Measurements from ENCODE around the gene SLC22A3.

Gene SLC22A3

DNA sequence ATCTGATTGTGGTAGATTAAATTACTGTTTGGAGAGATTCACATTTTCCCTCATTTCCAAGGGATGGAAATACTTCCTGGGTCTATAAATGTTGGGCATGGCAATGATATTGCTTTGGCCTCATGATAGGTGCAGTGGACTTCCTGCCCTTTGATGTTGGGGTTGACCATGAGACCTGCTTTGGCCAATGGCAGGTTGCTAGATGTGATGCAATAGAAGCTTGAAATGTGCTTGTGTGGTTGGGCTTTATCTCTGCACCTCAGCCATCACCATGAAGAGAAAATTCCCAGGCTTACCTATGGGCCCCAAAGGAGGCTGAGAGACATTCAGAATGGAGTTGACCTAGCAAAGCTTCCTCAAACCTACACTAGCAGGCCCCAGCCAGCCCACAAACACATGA is 69.4 kb downstream of the SLC22A3 start:
- no peak for DNase-seq (ENCODE audit: low read depth)

- no peak for DNase-seq (ENCODE audit: low read depth)
Observed at GRCh38 chr6:160418370-160418769, 70.2 kb downstream of the SLC22A3 start.

GRCh38 chr6:160419488-160419887 is 71.3 kb downstream of the SLC22A3 start:
- DNase-seq (ENCODE audit: low read depth): no peak

DNA sequence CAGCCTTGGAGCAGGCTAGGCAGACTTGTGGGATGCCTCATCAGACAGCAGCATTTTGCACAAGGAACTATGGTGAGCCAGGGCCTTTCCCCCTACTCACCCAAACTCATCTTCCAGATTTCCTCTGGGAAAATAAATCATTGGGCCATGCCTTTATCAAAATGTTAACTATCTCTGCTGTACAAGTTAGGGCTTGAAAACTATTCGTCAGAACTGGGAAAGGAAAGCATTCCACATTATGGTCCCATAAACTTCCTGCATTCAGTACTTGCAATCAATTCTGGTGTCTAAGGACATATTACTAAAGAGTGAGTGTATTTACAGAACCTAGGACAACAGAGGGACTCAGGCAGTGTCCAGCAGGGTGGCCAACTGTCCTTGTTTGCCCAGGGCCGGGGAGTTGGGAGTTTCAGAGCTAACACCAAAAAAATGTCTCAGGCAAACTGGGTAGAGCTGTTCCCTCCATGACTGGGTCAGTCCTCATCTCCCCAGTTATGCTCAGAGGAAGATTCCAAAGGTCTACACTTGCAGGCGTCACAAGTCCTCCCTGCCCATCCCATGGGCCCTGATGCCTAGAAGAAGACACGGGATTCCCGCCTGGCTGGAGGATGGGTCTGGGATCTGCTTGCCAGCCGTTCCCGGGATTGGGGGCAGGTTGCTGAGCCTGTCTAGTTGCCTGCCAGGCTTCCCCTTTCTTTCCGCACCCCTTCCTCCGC is 72.2 kb downstream of the SLC22A3 start:
- DNase-seq (ENCODE audit: low read depth): no peak

DNA sequence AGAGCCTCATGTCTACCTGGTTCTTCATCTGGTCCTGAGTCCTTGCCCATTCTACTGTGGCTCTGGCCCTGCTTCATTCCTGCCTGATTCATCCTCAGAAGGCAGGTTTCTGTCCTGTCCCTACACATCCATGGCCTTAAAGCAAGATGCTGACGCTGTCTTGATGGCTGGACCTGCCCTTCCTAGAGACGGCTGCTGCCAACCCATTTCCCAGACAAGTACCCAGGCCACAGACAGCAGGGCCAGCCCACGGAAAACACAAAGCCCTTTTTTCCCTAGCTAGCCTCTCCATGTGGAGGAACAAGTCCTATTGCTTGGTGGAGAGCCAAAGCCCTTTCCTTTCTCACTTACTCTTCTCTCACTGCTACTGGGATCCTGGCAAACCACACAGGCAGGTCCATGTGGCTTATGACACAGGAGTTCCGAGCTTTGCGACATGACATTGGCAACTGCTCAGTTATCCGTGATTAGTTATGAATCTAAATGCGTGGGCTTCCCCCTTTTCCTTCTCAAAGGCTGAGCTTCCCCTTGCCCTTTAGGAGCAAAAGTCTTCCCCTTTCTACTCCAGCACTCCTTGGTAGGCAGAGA is 72.9 kb downstream of the SLC22A3 start:
- no peak for DNase-seq (ENCODE audit: low read depth)

DNA sequence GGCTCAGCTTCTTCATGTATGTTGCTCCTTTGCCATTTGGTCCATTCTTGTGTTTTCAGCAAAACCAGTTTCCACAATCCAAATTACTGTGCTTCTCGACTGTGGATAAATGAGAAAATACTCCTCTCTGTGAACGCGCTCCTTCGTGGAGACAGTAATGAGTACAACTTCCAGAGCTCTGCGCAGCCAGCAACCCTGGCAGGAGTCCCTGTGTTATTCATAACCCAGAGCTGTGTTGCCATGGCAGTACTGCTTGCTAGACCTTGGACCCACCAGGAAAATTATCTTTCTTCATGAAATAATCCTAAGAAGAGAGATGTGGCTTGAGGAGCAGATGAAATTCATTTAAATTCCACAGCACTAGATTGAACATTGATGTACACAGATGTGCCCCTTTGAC is 73.7 kb downstream of the SLC22A3 start:
- peak; percentile 86 for DNase-seq (ENCODE audit: low read depth)

DNA sequence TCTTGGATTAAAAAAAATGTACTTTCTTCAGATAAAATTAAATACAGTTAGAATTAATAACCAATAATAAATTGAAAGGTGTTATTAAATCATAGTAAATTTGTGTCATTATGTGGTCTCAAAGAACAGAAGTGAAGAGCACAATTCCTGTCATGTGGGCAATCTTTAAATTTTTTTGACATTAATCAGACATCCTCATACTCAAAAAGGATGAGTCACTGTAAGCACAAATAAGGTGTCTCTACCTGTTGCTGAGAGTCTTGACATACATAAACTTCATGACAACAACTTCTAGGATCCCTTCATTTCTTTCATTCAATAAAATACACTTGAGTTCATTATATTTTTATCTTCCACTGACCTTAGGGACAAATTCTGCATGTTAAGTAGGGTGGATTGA is 76.1 kb downstream of the SLC22A3 start:
- DNase-seq (ENCODE audit: low read depth): no peak

GRCh38 chr6:160426136-160426535 is 78.0 kb downstream of the SLC22A3 start:
- peak; percentile 49 for DNase-seq (ENCODE audit: low read depth)

GRCh38 chr6:160427312-160428068 is 79.3 kb downstream of the SLC22A3 start:
- DNase-seq (ENCODE audit: low read depth): peak; percentile 24

- peak; percentile 29 for DNase-seq (ENCODE audit: low read depth)
Observed at GRCh38 chr6:160428069-160428430, 79.9 kb downstream of the SLC22A3 start.

- peak; percentile 61 for DNase-seq (ENCODE audit: low read depth)
Observed at GRCh38 chr6:160428818-160429619, 80.8 kb downstream of the SLC22A3 start.

- no peak for DNase-seq (ENCODE audit: low read depth)
Observed at GRCh38 chr6:160429620-160429895, 81.4 kb downstream of the SLC22A3 start.

GRCh38 chr6:160430203-160430602 is 82.0 kb downstream of the SLC22A3 start:
- peak; percentile 56 for DNase-seq (ENCODE audit: low read depth)

- DNase-seq (ENCODE audit: low read depth): peak; percentile 58
Observed at GRCh38 chr6:160430751-160431150, 82.6 kb downstream of the SLC22A3 start.

DNA sequence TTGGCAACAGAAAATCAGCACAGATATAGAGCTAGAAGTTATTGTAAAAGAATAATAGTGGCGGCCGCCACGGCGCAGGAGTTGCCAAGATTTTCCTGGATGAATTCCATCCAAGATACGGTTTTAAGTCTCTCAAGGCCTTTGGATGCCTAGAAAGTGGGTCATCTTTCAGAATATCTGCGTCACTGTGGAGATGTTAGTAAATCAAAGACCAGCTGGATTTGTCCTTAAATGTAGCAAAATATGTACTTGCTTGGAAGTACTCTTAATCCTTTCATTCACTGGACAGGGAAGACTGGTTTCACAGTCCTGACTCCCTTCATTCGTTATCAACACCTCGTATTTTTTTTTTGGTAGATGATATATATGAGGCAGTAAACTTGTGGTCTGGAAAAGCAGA is 83.0 kb downstream of the SLC22A3 start:
- peak; percentile 100 for DNase-seq (ENCODE audit: low read depth)

DNA sequence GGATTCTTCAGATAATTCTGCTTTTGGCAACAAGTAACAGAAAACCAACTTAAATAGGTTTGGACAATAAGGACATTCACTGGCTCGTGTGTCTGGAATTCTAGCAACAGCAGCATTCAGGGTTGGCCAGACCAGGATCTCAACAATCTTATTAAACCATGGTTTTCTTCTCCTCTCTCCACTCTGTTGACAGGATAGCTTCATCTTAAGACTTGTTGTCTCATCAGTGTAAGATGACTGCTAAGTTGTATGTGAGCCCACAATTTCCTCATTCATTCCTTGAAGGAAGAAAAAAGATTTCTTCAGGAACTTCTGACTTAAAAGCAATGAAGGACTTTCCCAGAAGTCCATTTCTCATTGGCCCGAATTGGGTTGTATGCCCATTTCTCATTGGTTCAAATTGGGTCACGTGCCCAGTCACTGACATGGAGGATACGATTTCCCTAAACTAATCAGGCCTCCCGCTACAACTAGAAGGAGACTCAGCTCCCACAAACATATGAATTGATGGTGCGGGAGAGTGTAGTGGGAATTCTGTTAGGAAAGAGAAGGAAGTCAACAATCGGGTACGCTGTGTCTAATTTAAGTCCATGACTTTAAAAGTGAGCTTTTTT is 83.7 kb downstream of the SLC22A3 start:
- peak; percentile 91 for DNase-seq (ENCODE audit: low read depth)

DNA sequence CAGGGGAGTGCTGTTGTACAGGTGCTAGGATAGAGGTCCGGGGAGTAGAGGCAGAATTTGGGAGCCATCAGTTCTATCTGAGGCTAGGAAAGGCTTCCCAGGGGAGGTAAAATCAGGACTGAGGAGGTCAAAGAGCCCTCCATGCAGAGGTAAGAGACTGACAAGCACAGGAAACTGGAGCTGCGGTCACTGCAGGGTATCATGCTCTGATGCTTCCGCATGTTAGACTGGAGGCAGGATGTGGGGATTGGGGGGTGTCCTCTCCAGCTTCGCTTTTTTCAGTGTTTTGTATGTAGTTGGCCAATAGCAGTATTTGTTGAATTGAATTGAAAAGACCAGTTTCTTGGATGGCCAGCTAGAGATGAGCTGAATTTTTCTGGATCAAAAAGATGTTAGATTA is 87.8 kb downstream of the SLC22A3 start:
- DNase-seq (ENCODE audit: low read depth): no peak

DNA sequence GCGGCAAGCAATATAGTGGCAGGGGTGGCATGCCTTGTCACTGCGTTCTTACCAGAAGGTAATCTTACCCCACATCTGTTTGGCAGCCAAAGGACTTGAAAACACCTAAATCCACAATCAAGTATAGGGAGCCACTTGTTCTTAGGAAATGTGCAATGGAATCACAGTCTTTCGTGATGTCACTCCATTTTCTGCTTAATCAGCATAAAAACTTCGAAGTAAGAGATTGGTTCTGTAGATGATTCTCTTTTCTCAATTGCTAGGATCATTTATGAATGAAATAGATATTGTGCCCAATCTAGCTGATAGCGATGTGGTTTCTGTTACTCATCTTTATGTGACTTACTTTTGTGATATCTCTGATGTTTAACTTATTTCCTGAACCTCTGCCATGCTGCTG is 89.0 kb downstream of the SLC22A3 start:
- DNase-seq (ENCODE audit: low read depth): no peak

DNA sequence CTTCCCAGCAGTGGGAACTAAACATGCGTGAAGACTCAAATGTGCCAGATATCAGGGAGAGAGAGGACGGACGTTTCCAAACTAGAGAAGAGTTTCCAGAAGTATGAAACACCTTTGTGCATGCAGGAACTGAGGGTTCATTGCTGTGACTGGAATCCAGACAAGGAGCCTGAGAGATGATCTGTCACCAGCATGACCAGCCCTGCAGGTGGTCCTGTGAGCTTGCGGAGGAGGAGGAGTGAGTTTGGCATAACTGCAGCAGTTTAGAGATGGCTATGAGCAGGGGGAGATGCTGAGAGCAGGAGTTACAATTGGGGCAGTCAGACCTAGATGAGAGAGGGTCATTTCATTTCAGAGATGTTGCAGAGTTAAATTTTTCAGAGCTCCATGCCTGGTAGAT is 89.6 kb downstream of the SLC22A3 start:
- DNase-seq (ENCODE audit: low read depth): no peak

GRCh38 chr6:160438481-160438880 is 90.3 kb downstream of the SLC22A3 start:
- peak; percentile 93 for DNase-seq (ENCODE audit: low read depth)

DNA sequence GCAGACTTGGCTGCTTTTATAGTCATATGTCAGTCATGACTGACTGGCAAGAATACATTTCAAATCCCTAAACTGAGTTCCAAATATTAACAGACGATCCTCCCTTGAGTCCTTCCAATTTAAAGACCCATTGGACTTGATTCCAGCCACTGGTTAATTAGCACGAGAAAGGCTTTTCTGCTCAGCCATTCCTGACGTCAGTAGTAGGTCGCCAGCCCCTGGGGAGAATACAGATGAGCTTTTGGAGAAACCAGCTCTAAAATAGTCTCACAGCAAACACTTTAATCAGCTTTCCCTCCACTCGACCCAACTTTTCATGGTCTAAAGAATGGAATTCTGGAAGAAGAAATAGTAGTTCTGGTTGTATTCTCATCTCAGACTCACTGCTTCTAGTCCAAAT is 91.6 kb downstream of the SLC22A3 start:
- DNase-seq (ENCODE audit: low read depth): no peak

DNA sequence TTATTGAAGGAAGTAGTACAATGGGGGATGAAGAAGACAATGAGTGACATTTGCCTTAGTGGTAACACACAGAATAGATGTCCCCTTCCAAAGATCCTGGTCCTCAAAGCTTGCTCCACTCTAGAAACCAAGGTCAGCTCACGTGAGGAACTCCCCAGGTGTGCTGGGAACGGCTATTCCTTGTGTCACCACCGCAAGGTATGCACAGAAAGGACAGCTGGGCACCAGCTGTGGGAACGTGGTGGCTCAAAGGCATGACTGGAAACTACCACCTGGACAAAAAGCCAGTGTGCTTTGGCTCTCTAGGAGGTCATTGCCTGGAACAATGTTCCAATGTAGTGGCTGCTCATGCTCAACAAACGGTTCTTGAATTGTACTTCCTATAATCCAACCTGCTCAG is 94.0 kb downstream of the SLC22A3 start:
- DNase-seq (ENCODE audit: low read depth): no peak
